ENCODE data around the gene ANKRD35.

ANKRD35 gene

DNA sequence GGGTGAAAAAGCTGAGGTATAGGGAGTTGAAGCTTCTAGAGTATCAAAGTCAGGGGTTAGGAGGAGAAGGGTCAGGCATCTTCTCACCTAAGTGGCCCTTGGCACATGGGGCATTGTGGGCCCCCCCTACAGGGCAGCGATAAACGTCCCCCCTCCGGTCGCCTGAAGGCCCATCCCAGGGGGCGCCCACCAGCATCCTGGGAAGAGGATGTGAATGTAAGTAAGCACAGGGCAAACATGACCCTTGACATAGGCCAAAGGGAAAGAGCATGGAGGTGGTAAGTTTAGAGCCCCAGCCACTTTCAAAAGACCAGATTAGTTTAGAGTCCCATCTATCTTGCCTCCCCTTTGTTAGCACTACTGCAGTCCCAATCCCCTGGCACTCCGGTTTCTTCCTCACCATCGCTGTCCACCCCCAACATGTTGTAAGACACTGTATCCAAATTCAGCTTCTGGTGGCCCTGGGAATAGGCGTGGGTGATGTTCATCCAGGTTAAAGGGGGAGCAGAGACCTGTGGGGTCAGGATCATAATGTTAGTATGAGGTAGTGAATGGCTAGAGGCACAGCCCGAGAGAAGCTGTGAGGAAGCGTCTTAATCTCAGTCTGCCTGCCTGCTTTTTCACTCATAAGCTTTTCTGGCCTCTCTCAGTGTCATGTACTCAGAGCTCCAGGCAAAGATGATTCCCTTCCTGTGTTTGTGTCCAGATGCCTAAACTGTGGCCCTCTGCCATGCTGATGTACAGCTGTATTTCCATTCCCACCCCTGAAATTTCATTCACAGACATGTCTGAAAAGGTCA, 21.5 kb upstream of the ANKRD35 start:
- Histone ChIP-seq H3F3A (ENCODE audit: insufficient read depth) (no peaks in the 10 kb centered on the region), H3K9ac (ENCODE audit: low read length) (no peak overlapping the region), H3K9me2 (replicated peaks; ENCODE audit: insufficient read depth, low read length) (no peaks in the 10 kb centered on the region), H3K79me2 (ENCODE audit: insufficient read depth, low read length) (no peaks in the 10 kb centered on the region), H3K4me3 (ENCODE audit: insufficient read depth, low read length, poor library complexity, severe bottlenecking) (no peak overlapping the region), H3K4me2 (ENCODE audit: low read depth, low read length, poor library complexity, severe bottlenecking) (no peak overlapping the region), H3K9me3 (ENCODE audit: insufficient read depth, low read length) (no peaks in the 10 kb centered on the region), H2AFZ (ENCODE audit: low read depth, low read length, severe bottlenecking) (no peak overlapping the region), H4K20me1 (ENCODE audit: low read depth, low read length) (no peaks in the 10 kb centered on the region), H3K27ac (ENCODE audit: low read depth, low read length) (no peak overlapping the region), H3K36me3 (ENCODE audit: low read length) (no peaks in the 10 kb centered on the region), H3K27me3 (ENCODE audit: low read length) (no peaks in the 10 kb centered on the region)
- TF ChIP-seq EZH2phosphoT487 (conservative IDR thresholded peaks at IDR 0.05; ENCODE audit: low read length), result no peak
- TF ChIP-seq, protein P1, sequence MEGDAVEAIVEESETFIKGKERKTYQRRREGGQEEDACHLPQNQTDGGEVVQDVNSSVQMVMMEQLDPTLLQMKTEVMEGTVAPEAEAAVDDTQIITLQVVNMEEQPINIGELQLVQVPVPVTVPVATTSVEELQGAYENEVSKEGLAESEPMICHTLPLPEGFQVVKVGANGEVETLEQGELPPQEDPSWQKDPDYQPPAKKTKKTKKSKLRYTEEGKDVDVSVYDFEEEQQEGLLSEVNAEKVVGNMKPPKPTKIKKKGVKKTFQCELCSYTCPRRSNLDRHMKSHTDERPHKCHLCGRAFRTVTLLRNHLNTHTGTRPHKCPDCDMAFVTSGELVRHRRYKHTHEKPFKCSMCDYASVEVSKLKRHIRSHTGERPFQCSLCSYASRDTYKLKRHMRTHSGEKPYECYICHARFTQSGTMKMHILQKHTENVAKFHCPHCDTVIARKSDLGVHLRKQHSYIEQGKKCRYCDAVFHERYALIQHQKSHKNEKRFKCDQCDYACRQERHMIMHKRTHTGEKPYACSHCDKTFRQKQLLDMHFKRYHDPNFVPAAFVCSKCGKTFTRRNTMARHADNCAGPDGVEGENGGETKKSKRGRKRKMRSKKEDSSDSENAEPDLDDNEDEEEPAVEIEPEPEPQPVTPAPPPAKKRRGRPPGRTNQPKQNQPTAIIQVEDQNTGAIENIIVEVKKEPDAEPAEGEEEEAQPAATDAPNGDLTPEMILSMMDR (IDR thresholded peaks at IDR 0.05; ENCODE audit: insufficient read depth, low read length, poor library complexity, severe bottlenecking), result no peak

GRCh38 chr1:145901312-145902021, 15.8 kb upstream of the ANKRD35 start:
- TF ChIP-seq EZH2phosphoT487 (conservative IDR thresholded peaks at IDR 0.05; ENCODE audit: low read length), result no peak
- TF ChIP-seq, protein P1 (IDR thresholded peaks at IDR 0.05; ENCODE audit: insufficient read depth, low read length, poor library complexity, severe bottlenecking), result no peak
- H3K9me2 ChIP-seq (replicated peaks; ENCODE audit: insufficient read depth, low read length), result no peaks in the 10 kb centered on the region
- H3K9me3 ChIP-seq (ENCODE audit: insufficient read depth, low read length), result no peaks in the 10 kb centered on the region
- no peaks in the 10 kb centered on the region for H3F3A ChIP-seq (ENCODE audit: insufficient read depth)
- no peak overlapping the region for H3K9ac ChIP-seq (ENCODE audit: low read length)
- H4K20me1 ChIP-seq (ENCODE audit: low read depth, low read length), result no peaks in the 10 kb centered on the region
- no peaks in the 10 kb centered on the region for H3K79me2 ChIP-seq (ENCODE audit: insufficient read depth, low read length)
- no peaks in the 10 kb centered on the region for H3K36me3 ChIP-seq (ENCODE audit: low read length)
- H3K4me2 ChIP-seq (ENCODE audit: low read depth, low read length, poor library complexity, severe bottlenecking), result no peak overlapping the region
- no peak overlapping the region for H3K27ac ChIP-seq (ENCODE audit: low read depth, low read length)
- no peak overlapping the region for H3K4me3 ChIP-seq (ENCODE audit: insufficient read depth, low read length, poor library complexity, severe bottlenecking)
- H2AFZ ChIP-seq (ENCODE audit: low read depth, low read length, severe bottlenecking), result no peak overlapping the region
- no peaks in the 10 kb centered on the region for H3K27me3 ChIP-seq (ENCODE audit: low read length)

DNA sequence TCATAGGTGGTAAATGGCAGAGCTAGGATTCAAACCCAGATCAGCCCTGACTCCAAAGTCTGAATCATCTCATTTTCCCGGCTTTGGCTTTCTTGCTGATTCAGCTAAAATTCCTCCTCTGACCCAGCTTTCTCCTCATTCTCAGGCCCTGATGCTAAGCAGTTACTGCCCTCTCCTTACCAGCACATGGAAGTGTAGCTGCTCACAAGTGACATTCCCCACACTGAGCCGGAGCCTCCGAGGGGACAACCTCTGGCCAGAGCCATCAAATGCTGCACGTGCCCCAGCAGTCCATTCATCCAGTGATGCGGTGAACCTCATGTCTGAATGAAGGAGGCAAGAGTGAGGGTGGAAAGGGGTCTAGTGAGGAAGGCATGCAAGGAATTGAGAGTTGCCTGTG, 13.1 kb upstream of the ANKRD35 start:
- no peaks in the 10 kb centered on the region for H3K27me3 ChIP-seq (ENCODE audit: low read length)
- no peaks in the 10 kb centered on the region for H3K9me3 ChIP-seq (ENCODE audit: insufficient read depth, low read length)
- no peak overlapping the region for H2AFZ ChIP-seq (ENCODE audit: low read depth, low read length, severe bottlenecking)
- H3F3A ChIP-seq (ENCODE audit: insufficient read depth), result no peaks in the 10 kb centered on the region
- H3K27ac ChIP-seq (ENCODE audit: low read depth, low read length), result no peak overlapping the region
- H3K79me2 ChIP-seq (ENCODE audit: insufficient read depth, low read length), result no peaks in the 10 kb centered on the region
- TF ChIP-seq, protein P1 (IDR thresholded peaks at IDR 0.05; ENCODE audit: insufficient read depth, low read length, poor library complexity, severe bottlenecking), result no peak
- no peak for TF ChIP-seq EZH2phosphoT487 (conservative IDR thresholded peaks at IDR 0.05; ENCODE audit: low read length)
- H3K4me3 ChIP-seq (ENCODE audit: insufficient read depth, low read length, poor library complexity, severe bottlenecking), result no peak overlapping the region
- no peaks in the 10 kb centered on the region for H3K36me3 ChIP-seq (ENCODE audit: low read length)
- no peak overlapping the region for H3K4me2 ChIP-seq (ENCODE audit: low read depth, low read length, poor library complexity, severe bottlenecking)
- no peaks in the 10 kb centered on the region for H4K20me1 ChIP-seq (ENCODE audit: low read depth, low read length)
- no peaks in the 10 kb centered on the region for H3K9me2 ChIP-seq (replicated peaks; ENCODE audit: insufficient read depth, low read length)
- no peak overlapping the region for H3K9ac ChIP-seq (ENCODE audit: low read length)
